Measurements from ENCODE around the gene RASSF3.
"Not testable (repeated sequence)": the region's sequence is repeated elsewhere in the genome, so short reads cannot be mapped to it uniquely, and the experiment has no call there.

Gene RASSF3

DNA sequence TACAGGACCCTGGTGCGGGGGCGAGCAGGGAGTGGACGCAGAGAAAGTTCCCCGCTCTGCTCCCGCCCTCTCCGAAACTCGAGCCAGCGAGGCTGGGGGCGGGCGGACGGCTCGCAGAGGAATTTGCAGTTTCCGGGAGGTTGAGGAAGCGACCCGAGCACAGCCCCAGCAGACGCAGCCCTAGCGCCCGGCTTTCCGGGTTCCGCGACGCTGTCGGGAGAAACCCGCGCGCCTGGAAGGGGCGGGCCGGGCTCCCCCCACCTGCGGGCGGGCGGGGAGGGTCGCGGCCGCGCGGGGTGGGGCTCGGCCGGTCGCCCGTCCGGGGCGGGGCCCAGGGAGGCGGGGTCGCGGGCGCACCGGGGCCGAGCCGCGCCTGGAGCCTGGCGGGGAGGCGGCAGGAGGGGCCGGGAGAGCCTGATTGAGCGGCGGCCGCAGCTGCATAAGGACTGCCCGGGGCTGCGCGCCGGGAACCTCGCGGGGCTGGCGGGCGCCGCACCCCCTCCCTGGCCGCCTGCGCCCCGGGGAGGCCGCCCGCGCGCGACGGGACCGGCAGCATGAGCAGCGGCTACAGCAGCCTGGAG is at the start of gene RASSF3:
Gene RASSF3, plus strand, starts transcription at position 417 of the 581 bp plus-strand sequence. Its CDS starts 138 bp downstream, at position 555.
- peak; percentile 60 to 65 for DNase-seq (ENCODE audit: low read depth in 1 of 2, low spot score in 1 of 2)

DNA sequence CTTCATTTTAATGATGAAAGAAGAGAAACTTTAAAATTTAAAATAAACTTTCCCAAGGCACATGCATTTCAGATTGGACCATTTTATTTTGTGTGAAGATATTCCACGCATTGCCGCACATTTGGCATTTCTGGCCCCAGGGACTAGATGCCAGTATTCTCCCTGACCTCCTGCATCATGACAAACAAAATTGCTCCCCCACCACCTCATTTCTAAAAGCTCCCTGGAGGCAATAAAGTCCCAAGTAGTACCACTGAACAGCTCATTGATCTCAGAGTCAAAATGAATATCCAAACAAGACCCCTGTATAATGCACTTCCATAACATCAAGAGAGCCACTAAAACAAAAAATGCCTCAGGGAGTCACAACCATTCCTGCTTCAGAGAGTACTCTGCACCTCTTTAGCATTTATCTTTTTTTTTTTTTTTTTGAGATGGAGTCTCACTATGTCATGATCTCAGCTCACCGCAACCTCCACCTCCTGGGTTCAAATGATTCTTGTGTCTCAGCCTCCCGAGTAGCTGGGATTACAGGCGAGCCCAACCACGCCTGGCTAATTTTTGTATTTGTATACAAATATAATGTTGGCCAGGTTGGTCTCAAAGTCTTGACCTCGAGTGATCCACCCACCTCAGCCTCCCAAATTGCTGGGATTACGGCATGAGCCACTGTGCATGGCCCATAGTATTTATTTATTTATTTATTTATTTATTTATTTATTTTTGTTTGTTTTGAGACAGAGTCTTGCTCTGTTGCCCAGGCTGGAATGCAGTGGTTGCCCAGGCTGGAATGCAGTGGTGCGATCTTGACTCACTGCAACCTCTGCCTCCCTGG is 48.8 kb upstream of the RASSF3 start:
- no peak for DNase-seq (ENCODE audit: low read depth in 1 of 2, low spot score in 1 of 2)

DNA sequence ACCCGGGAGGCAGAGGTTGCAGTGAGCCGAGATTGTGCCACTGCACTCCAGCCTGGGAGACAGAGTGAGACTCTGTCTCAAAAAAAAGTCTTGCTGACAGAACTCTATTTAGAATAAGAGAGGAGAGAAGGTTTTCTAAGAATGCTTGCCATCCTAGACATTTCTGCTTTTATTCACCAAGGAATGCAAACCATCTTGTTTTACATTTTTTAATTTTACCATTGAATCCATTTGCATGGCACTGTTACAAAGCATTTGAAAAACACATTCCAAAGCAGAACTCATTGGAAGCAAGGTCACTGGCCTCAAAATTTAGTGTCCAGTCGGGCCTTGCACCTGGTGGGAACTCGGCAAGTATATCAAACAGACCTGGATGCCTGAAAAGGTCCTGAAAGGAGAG is 44.2 kb upstream of the RASSF3 start:
- no peak for DNase-seq (ENCODE audit: low read depth in 1 of 2, low spot score in 1 of 2)

GRCh38 chr12:64566831-64567517 is 43.3 kb upstream of the RASSF3 start:
- DNase-seq (ENCODE audit: low read depth in 1 of 2, low spot score in 1 of 2) = no peak

DNA sequence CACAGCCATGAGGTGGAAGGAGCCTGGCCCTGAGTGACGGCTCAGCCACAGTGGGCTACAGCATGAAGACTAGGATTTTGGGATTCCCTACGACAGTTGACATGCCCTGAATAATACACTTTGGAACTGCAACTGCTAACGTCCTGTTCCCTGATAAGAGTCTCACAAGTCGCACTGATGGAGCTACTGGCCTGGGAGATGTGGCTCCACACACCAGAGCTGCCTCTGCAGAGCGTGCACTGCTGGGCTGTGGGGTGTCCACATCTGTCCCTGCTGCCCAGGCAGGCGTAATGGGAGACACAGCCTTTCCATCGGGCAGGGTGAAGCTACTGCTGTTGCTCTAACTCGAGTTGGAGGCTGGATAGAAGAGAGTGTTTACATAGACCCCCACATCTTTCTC is 42.7 kb upstream of the RASSF3 start:
- DNase-seq (ENCODE audit: low read depth in 1 of 2, low spot score in 1 of 2) = no peak

GRCh38 chr12:64568298-64568697 is 42.0 kb upstream of the RASSF3 start:
- no peak for DNase-seq (ENCODE audit: low read depth in 1 of 2, low spot score in 1 of 2)

DNA sequence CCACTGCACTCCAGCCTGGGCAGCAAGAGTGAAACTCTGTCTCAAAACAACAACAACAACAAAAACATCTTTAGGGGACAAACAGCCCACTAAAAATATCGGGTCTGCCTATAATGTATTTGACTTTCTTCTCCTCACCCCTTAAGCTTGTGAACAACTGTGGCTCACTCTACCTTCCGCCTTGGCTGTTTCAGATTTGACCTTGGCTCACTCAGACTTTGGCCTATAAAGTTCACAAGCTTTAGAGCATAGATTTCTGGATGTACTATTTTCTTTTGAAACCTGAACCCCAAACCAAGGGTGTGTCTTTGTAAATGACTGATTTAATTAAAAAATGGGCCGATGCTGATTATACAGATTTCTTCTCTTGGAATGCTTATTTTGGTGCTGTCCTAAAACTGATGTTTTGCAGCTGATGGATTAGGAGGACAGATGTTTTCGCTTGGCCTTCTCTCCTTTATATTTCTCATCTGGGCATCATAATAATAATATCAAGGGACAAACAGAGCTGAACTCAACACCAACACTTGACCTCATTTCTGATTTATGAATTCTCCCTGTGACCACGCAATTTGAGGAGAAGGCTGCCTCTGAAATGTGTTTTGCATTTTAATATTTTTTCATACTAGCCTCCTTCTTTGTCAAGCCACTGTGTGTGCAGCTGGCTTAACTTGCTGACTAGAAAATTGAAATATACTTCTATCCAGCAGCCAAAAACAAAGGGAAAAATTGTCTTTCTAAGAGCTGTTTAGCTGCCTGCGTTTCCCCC is 40.2 kb upstream of the RASSF3 start:
- no peak for DNase-seq (ENCODE audit: low read depth in 1 of 2, low spot score in 1 of 2)

DNA sequence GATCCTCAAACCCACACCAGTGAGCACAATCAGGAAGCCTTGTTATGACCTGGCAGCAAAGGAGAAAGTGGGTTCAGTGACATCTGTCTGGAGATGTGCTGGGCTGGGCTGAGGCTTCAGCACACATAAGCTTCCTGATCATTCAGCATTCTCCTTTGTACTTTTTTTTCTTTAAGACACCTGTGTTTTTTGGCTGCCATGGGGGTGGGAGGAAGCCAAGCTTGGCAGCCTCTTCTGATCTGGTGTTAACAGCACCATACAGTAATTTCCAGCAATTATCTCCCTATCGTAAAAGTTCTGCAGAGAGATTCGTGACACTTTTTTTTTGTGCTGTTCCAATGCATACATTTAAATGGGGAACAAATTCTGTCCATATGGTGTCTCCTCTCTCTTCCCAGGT is 38.9 kb upstream of the RASSF3 start:
- no peak for DNase-seq (ENCODE audit: low read depth in 1 of 2, low spot score in 1 of 2)

DNA sequence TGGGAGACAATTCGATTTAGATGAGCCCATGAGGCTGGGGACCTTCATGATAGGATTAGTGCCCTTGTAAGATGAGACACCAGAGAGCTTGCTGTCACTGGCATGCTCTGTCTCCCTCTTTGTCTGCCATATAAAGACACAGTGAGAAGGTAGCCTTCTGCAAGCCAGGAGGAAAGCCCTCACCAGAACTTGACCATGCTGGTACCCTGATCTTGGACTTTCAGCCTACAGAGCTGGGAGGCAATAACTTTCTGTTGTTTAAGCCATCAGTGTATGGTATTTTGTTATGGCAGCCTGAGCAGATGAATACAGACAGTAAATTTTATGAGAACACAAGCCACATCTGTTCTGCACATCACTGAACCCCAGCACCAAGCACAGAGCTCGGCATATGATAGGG is 38.1 kb upstream of the RASSF3 start:
- no peak for DNase-seq (ENCODE audit: low read depth in 1 of 2, low spot score in 1 of 2)

GRCh38 chr12:64574837-64575236 is 35.5 kb upstream of the RASSF3 start:
- DNase-seq (ENCODE audit: low read depth in 1 of 2, low spot score in 1 of 2) = no peak

- no peak for DNase-seq (ENCODE audit: low read depth in 1 of 2, low spot score in 1 of 2)
Measured at GRCh38 chr12:64577046-64577445, 33.2 kb upstream of the RASSF3 start.

DNA sequence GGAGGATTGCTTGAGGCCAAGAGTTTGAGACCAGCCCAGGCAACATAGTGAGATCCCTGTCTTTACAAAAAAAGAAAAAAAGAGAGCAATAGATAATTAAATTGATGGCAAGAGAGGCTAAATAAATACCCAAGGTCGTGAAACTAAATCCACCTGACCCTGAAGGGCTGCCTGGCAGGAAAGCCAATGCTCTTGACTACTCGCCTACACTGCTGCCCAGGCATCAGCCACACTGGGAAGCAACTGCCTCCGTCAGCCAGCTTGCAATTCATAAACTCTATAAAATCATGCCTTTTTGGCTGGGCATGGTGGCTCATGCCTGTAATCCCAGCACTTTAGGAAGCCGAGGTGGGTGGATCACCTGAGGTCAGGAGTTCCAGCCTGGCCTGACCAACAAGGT is 31.7 kb upstream of the RASSF3 start:
- no peak for DNase-seq (ENCODE audit: low read depth in 1 of 2, low spot score in 1 of 2)

DNA sequence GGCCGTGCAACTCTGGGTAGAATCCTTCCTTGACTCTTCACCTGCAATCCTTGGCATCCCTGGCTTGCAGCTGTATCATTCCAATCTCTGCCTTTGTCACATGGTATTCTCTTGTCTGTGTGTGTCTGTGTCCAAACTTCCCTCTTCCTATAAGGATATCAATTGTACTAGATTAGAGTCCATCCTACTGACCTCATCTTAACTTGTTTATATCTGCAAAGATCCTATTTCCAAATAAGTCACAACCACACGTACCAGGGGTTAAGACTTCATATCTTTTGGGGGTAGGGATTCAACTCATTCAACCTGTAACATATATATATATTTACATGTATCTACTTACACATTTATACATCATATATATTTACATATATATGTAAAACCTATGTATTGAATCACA is 29.6 kb upstream of the RASSF3 start:
- DNase-seq (ENCODE audit: low read depth in 1 of 2, low spot score in 1 of 2) = no peak

DNA sequence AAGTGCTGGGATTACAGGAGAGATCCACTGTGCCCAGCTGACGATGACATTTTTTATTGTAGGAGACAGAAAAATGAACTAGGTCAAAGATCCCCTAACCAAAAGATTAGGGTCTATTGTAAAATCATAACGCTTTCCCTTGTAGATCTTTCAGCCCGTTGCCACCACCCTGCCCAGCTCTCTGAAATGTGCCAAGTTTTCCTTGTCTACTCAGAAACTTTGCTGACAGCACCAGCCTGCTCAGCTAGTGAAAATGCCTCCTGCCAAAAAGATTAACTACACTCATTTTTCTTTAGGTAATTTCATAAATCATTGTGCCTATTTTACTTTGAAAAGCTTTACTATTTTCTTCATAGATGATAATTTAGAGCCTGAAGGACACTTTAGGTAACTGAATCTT is 28.2 kb upstream of the RASSF3 start:
- no peak for DNase-seq (ENCODE audit: low read depth in 1 of 2, low spot score in 1 of 2)

- no peak for DNase-seq (ENCODE audit: low read depth in 1 of 2, low spot score in 1 of 2)
Measured at GRCh38 chr12:64582862-64583261, 27.4 kb upstream of the RASSF3 start.

- DNase-seq (ENCODE audit: low read depth in 1 of 2, low spot score in 1 of 2) = not testable (repeated sequence)
Measured at GRCh38 chr12:64583395-64583770, 26.9 kb upstream of the RASSF3 start.

DNA sequence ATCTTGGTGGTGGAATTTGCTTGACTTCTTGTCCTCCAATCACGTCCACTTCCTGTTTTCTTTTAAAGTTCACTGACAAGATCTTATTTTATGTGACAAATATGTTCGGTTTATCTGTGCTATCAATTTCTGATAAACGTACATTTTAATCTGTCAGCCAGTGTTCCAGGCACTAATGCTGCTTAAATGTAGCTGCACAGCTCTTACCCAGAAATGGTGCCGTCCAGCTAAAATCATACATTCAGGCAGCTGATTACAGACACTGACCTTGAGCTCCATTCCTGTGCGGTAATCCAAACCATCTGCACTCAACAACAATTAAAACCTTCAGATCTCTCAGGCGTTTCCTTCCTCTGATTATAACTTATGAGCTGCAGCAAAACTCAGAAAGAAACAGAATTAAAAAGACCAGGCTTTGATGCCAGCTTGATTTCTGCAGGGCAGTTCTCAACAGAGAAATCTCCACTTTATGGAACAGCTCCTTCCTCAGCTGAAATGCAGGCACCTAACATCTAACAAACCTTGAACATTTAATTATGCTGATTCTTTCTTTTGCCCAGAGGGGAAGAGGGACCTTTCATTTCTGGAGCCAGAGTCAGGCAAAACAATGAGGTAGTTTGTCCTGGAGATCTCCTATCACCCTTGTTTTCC is 26.4 kb upstream of the RASSF3 start:
- no peak for DNase-seq (ENCODE audit: low read depth in 1 of 2, low spot score in 1 of 2)

- no peak for DNase-seq (ENCODE audit: low read depth in 1 of 2, low spot score in 1 of 2)
Measured at GRCh38 chr12:64585104-64585503, 25.2 kb upstream of the RASSF3 start.

DNA sequence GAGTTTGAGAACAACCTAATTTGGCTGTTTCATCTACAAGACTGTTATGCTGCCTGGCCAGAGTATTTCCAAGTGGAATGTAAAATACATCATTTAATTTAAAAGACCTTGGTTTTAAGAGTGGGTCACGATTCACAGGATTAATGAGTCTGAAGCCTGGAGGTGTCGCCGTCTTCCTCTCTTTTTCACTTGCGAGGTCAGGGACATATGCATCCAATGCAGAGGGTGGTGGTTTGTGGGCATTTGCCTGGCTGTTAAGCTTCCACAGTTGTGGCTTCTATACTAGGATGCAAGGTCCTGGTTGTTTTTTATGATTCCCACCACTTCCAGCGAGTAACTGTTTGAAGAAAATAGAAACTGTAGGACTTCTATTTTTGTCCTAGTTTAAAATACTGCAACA is 22.8 kb upstream of the RASSF3 start:
- DNase-seq (ENCODE audit: low read depth in 1 of 2, low spot score in 1 of 2) = no peak

GRCh38 chr12:64590183-64590582 is 20.1 kb upstream of the RASSF3 start:
- DNase-seq (ENCODE audit: low read depth in 1 of 2, low spot score in 1 of 2) = no peak
